ENCODE data around the gene H1-8. TPM values are rescaled to one million over a fixed set of nuclear protein-coding genes. Genes with fewer than 3 reads are reported as not detected.

Gene H1-8
- total RNA-seq, 2 experiments from 2014 or later: not detected

DNA sequence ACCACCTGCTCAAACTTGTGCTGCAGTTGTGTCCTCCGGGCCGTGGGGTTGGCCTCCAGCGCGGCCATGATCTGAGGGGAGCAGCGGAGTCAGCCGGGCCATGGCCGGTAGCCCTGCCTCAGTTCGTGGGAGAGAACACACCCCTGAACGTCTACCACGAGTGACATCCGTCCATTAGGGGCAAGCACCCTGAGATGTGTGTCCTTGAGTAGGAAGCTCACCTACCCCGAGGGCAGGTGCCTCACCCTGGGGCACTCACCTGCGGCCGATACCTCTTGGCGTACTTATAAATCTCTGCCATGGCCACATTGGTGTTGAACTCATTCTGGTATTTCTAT lies 13.4 kb downstream of the H1-8 start:
- ChIA-PET POLR2A (no interaction called here), CTCF (interaction anchor here (1.6 kb wide), 1 partner anchor 34 kb away, joined by 4 read pairs; no protein-coding TSS in a partner anchor)
- H3K36me3 Mint-ChIP-seq (ENCODE audit: low read depth): no peaks in the 10 kb centered on the region
- no peak overlapping the region for H3K4me3 Mint-ChIP-seq
- no peak for DNase-seq
- no peaks in the 10 kb centered on the region for H3K9me3 Mint-ChIP-seq
- peaks cover 15% of the 10 kb centered on the region for H3K27me3 Mint-ChIP-seq
- no peak overlapping the region for H3K27ac Mint-ChIP-seq
- peaks cover 9% of the 10 kb centered on the region for H3K4me1 Mint-ChIP-seq

DNA sequence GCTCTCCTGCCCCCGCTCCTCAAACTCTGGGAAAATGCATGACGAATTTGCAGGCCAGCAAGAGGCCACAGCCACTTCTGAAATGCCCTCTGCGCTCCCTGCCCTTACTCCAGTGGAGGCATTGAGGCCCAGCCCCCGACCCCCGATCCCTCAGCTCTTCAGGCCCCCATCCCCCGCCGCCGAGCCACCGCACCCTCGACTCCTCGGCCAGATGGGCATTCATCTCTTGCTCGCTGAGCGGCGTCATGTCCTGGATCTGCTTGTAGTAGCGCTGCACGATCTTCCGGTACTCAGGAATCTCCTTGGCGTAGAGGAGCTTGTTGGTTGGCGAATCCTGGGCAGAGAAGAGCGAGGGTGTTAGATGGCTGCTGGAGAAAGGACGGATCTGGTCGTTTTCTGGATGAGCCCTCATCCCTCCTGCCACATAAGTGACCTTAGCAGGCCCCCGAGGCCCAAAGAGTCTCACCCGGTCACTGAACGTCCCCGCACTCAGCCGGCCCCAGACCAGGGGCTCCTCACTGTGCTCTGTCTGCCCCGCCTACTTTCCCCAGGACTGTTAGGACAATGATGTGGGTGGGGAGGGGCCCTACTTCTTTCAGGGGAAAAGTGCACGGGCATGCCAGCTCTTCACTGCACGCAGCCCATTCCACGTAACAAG lies 14.0 kb downstream of the H1-8 start:
- Mint-ChIP-seq H3K27me3 (peaks cover 9% of the 10 kb centered on the region), H3K9me3 (no peaks in the 10 kb centered on the region), H3K4me3 (no peak overlapping the region), H3K4me1 (peaks cover 9% of the 10 kb centered on the region), H3K36me3 (ENCODE audit: low read depth) (no peaks in the 10 kb centered on the region), H3K27ac (no peak overlapping the region)
- CTCF ChIA-PET: interaction anchor here (1.2 to 1.6 kb wide), 2 partner anchors 22 to 35 kb away, joined by 4 read pairs; no protein-coding TSS in a partner anchor
- POLR2A ChIA-PET: no interaction called here
- DNase-seq: no peak

DNA sequence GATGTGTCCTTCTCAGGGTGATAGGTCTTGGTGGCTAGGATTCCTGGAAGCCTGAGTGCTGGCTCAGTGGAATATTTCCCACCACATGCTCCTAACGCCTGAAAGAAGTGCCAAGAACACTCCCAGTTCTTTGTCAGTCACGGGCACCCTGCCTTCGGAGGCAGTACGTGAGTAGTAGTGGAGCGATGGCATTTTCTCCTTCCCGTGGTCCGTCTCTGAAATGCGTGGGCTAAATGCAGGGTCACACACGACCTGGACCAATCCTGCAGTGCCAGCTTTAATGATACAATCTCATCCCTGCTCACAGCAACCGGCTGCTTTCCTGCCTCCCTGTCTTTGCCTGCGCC lies 14.5 kb downstream of the H1-8 start:
- no peaks in the 10 kb centered on the region for H3K36me3 Mint-ChIP-seq (ENCODE audit: low read depth)
- POLR2A ChIA-PET: no interaction called here
- peaks cover 8% of the 10 kb centered on the region for H3K27me3 Mint-ChIP-seq
- CTCF ChIA-PET: interaction anchor here (1.2 to 1.6 kb wide), 2 partner anchors 22 to 36 kb away, joined by 4 read pairs; no protein-coding TSS in a partner anchor
- no peak for DNase-seq
- H3K27ac Mint-ChIP-seq: no peak overlapping the region
- H3K4me1 Mint-ChIP-seq: peaks cover 9% of the 10 kb centered on the region
- H3K4me3 Mint-ChIP-seq: no peak overlapping the region
- H3K9me3 Mint-ChIP-seq: no peaks in the 10 kb centered on the region

DNA sequence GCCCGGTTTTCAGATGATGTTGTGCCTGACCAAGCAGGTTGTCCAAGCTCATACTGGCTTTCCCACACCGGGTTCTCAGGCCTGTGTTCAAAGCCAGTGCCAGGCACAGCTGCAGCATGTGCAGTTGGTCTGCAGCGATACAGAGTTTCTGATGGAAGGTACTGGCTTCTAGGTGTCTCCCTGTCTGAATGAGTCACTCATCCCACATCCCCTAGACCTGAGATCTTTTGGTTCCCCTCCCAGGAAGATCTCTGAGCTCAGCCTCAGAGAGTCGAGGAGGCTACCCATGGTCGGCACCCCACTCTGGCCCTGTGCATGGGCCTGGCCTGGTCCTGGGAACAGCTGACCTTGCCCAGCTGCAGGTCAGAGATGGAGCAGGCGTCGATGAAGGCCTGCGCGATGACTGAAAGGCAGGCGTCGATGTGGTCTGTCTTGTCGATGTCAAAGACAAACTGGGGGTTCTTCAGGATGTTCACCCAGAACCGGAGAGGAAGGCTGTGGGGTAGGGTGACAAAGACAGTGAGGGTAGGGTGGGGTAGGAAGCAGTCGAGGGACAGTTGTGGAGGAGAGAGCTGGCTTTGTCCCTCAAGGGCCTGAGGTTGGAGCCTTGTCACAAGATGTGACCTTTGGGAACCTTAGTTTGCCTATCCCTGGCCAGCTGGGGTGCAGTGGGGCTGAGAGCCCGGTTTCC lies 15.3 kb downstream of the H1-8 start:
- DNase-seq: no peak
- Mint-ChIP-seq H3K4me1 (peaks cover 9% of the 10 kb centered on the region), H3K27ac (no peak overlapping the region), H3K4me3 (no peak overlapping the region), H3K9me3 (no peaks in the 10 kb centered on the region), H3K36me3 (ENCODE audit: low read depth) (no peaks in the 10 kb centered on the region), H3K27me3 (peaks cover 4% of the 10 kb centered on the region)
- ChIA-PET POLR2A (no interaction called here), CTCF (interaction anchor here (0.6 to 1.6 kb wide), 5 partner anchors 9 to 476 kb away, joined by 3 to 4 read pairs (median 3); no protein-coding TSS in a partner anchor)

DNA sequence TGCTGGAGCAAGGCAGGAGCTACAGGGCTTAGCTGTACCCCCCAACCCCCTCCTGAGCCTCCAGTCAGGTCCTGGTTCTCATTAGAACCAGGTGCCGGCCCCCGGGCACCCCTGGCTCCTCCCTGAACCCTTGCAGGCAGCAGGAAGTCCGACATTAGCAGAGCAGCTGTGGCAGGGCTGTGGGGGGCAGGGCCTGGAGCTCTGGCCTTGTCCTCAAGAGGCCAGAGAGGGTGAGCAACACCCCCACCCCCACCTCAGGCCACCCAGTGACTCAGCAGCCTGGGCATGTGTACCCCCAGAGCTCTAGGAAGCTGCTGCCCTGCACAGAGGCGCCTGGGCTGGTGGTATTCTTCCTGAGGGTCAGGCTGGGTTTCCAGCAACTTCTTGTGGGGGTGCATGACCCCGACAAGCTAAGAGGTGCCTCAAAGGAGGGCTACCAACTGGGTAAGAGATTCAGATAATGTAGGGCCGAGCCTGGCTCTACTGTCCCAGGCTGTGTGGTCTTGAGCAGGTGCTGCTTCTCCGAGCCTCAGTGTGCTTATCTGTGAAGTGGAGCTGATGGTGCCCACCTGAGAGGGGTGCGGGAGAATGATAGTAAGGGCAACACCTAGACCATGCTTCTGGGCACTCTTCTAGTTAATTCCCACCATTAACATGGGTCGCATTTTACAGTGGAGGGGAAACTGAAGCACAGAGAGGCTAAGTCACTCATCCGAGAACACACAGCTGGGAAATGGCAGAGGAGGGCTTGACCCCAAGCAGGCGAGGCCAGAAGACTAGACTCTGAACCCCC lies 16.0 kb downstream of the H1-8 start:
- no peak overlapping the region for H3K27ac Mint-ChIP-seq
- peaks cover 3% of the 10 kb centered on the region for H3K4me1 Mint-ChIP-seq
- no peak overlapping the region for H3K4me3 Mint-ChIP-seq
- no peaks in the 10 kb centered on the region for H3K36me3 Mint-ChIP-seq (ENCODE audit: low read depth)
- POLR2A ChIA-PET: no interaction called here
- peaks cover 3% of the 10 kb centered on the region for H3K27me3 Mint-ChIP-seq
- no peaks in the 10 kb centered on the region for H3K9me3 Mint-ChIP-seq
- no peak for DNase-seq
- CTCF ChIA-PET: interaction anchor here (1.3 to 1.5 kb wide), 2 partner anchors 10 to 11 kb away, joined by 3 read pairs; no protein-coding TSS in a partner anchor

DNA sequence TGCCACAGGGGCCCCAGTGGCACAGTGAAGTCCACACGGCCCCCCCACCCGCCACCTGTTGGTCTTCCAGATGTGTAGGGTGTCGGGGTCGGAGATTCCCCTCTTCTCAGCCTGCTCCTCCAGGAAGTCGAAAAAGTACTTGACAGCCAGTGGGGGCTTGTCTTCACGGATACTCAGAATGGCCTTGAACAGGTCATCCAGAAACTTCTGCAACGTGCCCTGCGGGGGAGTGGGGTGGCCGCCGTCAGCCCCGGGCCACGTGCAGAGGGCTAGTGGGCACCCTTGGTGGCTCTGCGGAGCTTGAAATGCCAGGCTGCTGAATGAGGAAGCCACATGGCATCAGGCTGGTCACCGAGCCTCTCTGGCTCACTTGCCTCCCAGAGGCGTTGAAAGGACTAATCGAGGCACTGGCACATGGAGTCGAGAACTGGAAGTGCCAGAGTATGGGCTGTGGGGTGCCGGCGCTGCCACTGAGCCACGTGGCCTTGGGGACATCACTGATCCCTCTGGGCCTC lies 16.6 kb downstream of the H1-8 start:
- POLR2A ChIA-PET: no interaction called here
- Mint-ChIP-seq H3K27ac (no peak overlapping the region), H3K9me3 (no peaks in the 10 kb centered on the region), H3K4me1 (peaks cover 2% of the 10 kb centered on the region), H3K4me3 (no peak overlapping the region), H3K27me3 (no peaks in the 10 kb centered on the region), H3K36me3 (ENCODE audit: low read depth) (no peaks in the 10 kb centered on the region)
- CTCF ChIA-PET: interaction anchor here (1.3 to 1.5 kb wide), 2 partner anchors 10 to 11 kb away, joined by 3 read pairs; no protein-coding TSS in a partner anchor
- DNase-seq: no peak

DNA sequence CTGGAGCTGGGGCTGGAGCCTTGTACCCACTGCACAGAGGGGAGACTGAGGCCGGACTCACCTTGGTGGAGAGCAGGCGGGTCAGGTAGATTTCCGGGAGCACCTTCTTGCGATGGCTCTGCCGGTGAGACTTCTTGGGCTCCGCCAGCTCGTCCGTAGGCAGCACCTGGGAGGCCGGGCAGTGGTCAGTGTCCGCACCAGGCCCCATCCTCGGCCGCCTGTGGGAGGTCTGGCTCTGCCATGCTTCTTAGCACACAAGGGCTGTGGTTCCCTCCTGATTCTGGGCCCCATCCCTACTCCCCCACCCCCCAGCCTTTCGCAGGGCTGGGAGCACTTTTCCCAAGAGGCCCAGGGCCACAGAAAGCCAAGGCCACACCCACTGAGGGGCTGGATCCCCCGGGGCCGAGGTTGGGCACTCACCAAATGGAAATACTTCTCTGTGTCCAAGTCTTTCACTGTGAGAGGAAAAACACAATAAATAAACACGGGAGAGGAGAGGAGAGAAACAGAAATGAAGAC lies 17.4 kb downstream of the H1-8 start:
- no peak for DNase-seq
- ChIA-PET CTCF (interaction anchor here (0.6 kb wide), 1 partner anchor 359 kb away, joined by 5 read pairs; no protein-coding TSS in a partner anchor), POLR2A (no interaction called here)

DNA sequence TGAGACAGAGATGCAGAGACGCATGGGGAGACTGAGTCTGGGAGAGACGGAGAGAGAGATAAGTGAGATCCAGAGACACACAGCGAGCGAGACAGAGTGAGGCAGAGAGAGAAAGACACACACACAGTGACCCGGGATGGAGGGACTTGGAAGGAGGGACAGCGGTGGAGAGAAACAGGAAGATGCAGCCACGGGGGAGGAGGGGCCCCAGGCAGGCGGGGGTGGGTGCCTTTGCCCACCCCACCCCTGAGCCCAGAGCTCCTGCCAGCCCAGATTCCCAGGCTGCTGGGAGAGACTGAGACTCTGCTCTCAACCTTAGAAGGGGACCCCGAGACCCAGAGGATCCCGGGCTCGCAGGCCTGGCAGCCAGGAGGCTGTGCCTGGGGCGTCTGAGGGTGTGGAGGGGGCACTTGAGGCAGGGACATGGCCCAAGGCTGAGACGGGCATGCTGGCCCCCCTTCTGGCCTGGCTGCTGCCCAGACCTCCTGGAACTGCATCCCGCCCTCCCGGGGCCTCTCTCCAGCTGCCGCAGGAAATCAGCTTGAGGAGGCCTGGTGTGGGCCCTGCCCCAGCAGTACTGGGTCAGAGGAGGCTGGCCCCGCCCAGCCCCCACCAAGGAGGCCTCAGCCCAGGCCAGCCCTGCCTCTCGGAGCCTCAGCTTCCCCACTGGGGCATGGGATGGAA lies 18.1 kb downstream of the H1-8 start:
- Mint-ChIP-seq H3K9me3 (no peaks in the 10 kb centered on the region), H3K27me3 (no peaks in the 10 kb centered on the region), H3K4me1 (peaks cover 2% of the 10 kb centered on the region), H3K4me3 (no peak overlapping the region), H3K27ac (no peak overlapping the region), H3K36me3 (ENCODE audit: low read depth) (no peaks in the 10 kb centered on the region)
- no peak for DNase-seq
- POLR2A ChIA-PET: no interaction called here
- CTCF ChIA-PET: interaction anchor here (1.0 kb wide), 1 partner anchor 11 kb away, joined by 3 read pairs; no protein-coding TSS in a partner anchor

More for the DNA sequence above, 17.4 kb downstream of the H1-8 start:
- Mint-ChIP-seq H3K27me3 (no peaks in the 10 kb centered on the region), H3K36me3 (ENCODE audit: low read depth) (no peaks in the 10 kb centered on the region), H3K4me1 (peaks cover 2% of the 10 kb centered on the region), H3K27ac (no peak overlapping the region), H3K9me3 (no peaks in the 10 kb centered on the region), H3K4me3 (no peak overlapping the region)

DNA sequence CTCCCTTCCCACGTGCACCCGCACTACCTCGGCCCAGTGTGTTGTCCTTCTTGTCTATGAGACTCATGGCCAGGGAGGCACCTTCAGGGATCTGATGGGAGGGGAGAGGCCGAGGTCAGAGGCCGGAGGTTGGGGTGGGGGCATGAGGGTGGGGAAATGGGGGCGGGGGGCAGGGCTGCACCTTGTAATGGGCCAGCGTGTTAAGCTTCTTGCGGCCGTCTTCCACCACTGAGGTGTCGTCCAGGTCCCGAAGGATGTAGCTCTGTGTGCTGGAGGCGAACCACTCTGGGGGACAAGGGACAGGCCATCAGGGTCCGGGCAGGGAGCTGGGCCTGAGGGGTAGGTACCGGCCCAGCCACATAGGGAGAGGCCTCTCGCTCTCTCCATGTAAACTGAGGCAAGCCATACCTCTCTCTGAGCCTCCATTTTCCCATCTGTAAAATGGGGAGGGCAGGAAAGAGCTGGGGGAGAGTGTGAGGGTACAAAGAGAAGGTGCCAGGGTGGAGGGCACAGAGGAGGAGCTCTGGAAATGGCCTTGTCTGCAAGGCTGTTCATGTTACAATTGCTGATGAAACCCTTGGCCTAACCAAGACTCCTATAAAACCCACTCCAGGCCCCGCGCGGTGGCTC lies 18.8 kb downstream of the H1-8 start:
- no peaks in the 10 kb centered on the region for H3K9me3 Mint-ChIP-seq
- H3K36me3 Mint-ChIP-seq (ENCODE audit: low read depth): no peaks in the 10 kb centered on the region

DNA sequence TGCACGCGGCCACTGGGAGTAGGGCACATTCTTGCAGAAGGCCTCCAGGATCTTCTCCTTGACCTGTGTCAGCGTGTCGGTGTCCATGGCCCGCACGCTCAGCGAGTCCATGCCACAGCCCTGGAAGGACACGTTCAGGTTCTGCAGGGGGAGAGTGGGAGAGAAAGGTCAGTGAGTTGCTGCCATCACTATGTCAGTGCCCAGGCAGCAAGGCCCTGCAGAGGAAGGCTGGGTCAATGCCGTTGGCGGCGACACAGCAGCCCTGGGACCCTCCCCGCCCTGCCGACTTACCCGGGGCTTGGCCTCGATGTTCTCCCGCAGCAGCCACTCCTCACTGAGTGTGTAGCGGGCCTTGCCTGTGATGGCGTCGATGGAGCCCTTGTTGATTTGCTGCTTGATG lies 19.8 kb downstream of the H1-8 start:
- ChIA-PET CTCF (no interaction called here), POLR2A (no interaction called here)
- Mint-ChIP-seq H3K9me3 (no peaks in the 10 kb centered on the region), H3K36me3 (ENCODE audit: low read depth) (no peaks in the 10 kb centered on the region), H3K4me3 (no peak overlapping the region), H3K4me1 (peaks cover 2% of the 10 kb centered on the region), H3K27ac (no peak overlapping the region), H3K27me3 (no peaks in the 10 kb centered on the region)
- DNase-seq: no peak

More for the DNA sequence above, 18.8 kb downstream of the H1-8 start:
- Mint-ChIP-seq H3K4me1 (peaks cover 2% of the 10 kb centered on the region), H3K27me3 (no peaks in the 10 kb centered on the region), H3K4me3 (no peak overlapping the region), H3K27ac (peak overlapping the region; percentile 31)
- CTCF ChIA-PET: interaction anchor here (1.0 kb wide), 1 partner anchor 10 kb away, joined by 3 read pairs; no protein-coding TSS in a partner anchor
- DNase-seq: no peak
- POLR2A ChIA-PET: no interaction called here

DNA sequence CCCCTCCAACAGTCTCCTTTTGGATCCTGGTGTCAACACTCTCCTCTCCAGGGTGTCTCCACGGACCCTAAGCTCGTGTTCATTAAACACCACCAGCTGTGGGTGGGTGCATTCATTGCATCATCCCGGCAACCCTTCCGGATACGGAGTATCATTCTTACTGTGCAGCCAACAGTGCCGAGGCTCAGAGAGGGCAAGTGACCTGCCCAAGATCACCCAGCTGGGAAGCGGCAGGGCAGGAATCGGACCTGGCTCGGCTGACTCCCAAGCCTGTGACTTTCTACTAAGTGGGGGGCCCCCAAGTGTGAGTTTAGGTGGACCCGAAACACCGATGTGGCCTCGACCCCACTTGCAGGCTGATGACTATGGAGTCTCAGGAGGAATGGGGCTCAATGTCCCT lies 20.4 kb downstream of the H1-8 start:
- no peaks in the 10 kb centered on the region for H3K9me3 Mint-ChIP-seq
- CTCF ChIA-PET: no interaction called here
- DNase-seq: no peak
- no peaks in the 10 kb centered on the region for H3K36me3 Mint-ChIP-seq (ENCODE audit: low read depth)
- no peaks in the 10 kb centered on the region for H3K27me3 Mint-ChIP-seq
- H3K4me3 Mint-ChIP-seq: no peak overlapping the region
- no peaks in the 10 kb centered on the region for H3K4me1 Mint-ChIP-seq
- H3K27ac Mint-ChIP-seq: no peak overlapping the region
- POLR2A ChIA-PET: no interaction called here
